ENCODE results near the gene MACROH2A2. TPM values are rescaled to one million over a fixed set of nuclear protein-coding genes. Genes with fewer than 3 reads are reported as not detected.

MACROH2A2 gene
- total and polyA plus RNA-seq, 2 of the 13 experiments (the other 11 are each of a cell fraction or from before 2014, with no cell fraction given) = 9.8 to 43.1 TPM

DNA sequence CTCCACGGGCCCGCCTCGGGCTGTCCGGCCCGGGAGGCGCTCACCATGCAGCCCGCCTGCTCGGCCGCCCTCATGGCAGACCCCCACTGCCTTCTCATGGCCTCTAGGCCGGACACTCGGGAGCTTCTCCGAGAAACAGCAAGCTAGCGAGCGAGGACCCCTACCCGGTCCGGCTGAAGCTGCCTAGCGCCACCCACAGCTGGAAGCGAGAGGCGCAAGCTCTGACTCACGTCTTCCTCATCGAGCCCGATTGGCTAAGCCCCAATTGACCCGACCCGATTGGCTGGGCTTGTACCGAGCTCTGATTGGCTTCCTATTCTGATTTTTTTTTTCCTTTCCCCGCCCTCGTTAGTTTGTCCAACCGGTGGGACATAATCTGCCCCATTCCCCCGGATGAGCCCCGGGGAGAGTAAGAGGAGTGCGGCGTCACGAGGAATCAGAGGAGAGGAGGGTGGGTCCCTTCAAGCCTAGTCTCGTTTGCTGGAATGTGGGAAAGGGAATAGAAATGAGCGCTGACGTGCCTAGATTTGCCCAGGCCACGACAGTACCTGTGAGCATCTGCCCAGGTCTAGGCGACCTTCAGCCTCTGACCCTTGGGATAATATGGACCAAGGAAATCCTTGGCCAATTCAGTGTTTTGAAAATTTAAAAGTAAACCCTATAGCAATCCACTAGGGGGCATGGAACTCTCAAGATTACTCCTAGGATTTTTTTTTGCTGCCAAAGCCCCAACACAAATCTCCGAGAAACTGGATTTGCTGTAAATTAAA, 94.0 kb downstream of the MACROH2A2 start, which contains the start of gene TYSND1 (continued):
- TF ChIP-seq ZNF350 (CRISPR knock-in tag; IDR thresholded peaks at IDR 0.05; ENCODE audit: borderline replicate concordance, low read depth) (peak; percentile 74; the same call in 1 of the 2 replicates), POLR2G (IDR thresholded peaks at IDR 0.05; ENCODE audit: low read depth, low read length) (peak; percentile 97), ATF7 (IDR thresholded peaks at IDR 0.05) (no peak), ATF7 (CRISPR knock-in tag; IDR thresholded peaks at IDR 0.05) (no peak; the same call in 1 of the 2 replicates), MTF2 (CRISPR knock-in tag; IDR thresholded peaks at IDR 0.05; ENCODE audit: borderline replicate concordance) (no peak), ZNF761 (CRISPR knock-in tag; conservative IDR thresholded peaks at IDR 0.05) (no peak), KAT7 (CRISPR knock-in tag; IDR thresholded peaks at IDR 0.05; ENCODE audit: borderline replicate concordance) (no peak), ZNF564 (CRISPR knock-in tag; IDR thresholded peaks at IDR 0.05) (no peak; the same call in 1 of the 2 replicates), ZNF34 (CRISPR knock-in tag; IDR thresholded peaks at IDR 0.05; ENCODE audit: borderline replicate concordance) (peak; percentile 69; the same call in 1 of the 2 replicates), HNRNPH1 (optimal IDR thresholded peaks at IDR 0.05; ENCODE audit: low read depth, low read length) (peak; percentile 64), TEAD2 (CRISPR knock-in tag; IDR thresholded peaks at IDR 0.05) (no peak), PRPF4 (IDR thresholded peaks at IDR 0.05; ENCODE audit: low read depth, low read length, poor library complexity, severe bottlenecking) (no peak), ZBTB38 (CRISPR knock-in tag; IDR thresholded peaks at IDR 0.05) (no peak), ZSCAN9 (CRISPR knock-in tag; IDR thresholded peaks at IDR 0.05; ENCODE audit: borderline replicate concordance) (peak; percentile 86), JUN (CRISPR knock-in tag; IDR thresholded peaks at IDR 0.05) (0 out of 2 replicates have a peak, but pooled peaks have one; percentile 54), ZNF343 (CRISPR knock-in tag; IDR thresholded peaks at IDR 0.05) (no peak)
- TF ChIP-seq, protein P1, sequence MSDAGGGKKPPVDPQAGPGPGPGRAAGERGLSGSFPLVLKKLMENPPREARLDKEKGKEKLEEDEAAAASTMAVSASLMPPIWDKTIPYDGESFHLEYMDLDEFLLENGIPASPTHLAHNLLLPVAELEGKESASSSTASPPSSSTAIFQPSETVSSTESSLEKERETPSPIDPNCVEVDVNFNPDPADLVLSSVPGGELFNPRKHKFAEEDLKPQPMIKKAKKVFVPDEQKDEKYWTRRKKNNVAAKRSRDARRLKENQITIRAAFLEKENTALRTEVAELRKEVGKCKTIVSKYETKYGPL (CRISPR knock-in tag; IDR thresholded peaks at IDR 0.05) = 0 out of 2 replicates have a peak, but pooled peaks have one; percentile 45
- TF ChIP-seq, protein P2, sequence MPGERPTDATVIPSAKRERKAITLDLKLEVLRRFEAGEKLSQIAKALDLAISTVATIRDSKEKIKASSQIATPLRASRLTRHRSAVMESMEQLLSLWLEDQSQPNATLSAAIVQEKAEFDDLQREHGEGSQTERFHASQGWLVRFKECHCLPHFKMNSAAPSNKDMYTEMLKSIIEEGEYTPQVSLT (CRISPR knock-in tag; IDR thresholded peaks at IDR 0.05; ENCODE audit: borderline replicate concordance, low read depth) = no peak
- TF ChIP-seq, protein P3, sequence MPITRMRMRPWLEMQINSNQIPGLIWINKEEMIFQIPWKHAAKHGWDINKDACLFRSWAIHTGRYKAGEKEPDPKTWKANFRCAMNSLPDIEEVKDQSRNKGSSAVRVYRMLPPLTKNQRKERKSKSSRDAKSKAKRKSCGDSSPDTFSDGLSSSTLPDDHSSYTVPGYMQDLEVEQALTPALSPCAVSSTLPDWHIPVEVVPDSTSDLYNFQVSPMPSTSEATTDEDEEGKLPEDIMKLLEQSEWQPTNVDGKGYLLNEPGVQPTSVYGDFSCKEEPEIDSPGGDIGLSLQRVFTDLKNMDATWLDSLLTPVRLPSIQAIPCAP (CRISPR knock-in tag; IDR thresholded peaks at IDR 0.05; ENCODE audit: low read depth) = no peak
- TF ChIP-seq, protein P4, sequence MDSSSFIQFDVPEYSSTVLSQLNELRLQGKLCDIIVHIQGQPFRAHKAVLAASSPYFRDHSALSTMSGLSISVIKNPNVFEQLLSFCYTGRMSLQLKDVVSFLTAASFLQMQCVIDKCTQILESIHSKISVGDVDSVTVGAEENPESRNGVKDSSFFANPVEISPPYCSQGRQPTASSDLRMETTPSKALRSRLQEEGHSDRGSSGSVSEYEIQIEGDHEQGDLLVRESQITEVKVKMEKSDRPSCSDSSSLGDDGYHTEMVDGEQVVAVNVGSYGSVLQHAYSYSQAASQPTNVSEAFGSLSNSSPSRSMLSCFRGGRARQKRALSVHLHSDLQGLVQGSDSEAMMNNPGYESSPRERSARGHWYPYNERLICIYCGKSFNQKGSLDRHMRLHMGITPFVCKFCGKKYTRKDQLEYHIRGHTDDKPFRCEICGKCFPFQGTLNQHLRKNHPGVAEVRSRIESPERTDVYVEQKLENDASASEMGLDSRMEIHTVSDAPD (CRISPR knock-in tag; IDR thresholded peaks at IDR 0.05) = peak; percentile 35; the same call in 1 of the 2 replicates
- TF ChIP-seq, protein P5, sequence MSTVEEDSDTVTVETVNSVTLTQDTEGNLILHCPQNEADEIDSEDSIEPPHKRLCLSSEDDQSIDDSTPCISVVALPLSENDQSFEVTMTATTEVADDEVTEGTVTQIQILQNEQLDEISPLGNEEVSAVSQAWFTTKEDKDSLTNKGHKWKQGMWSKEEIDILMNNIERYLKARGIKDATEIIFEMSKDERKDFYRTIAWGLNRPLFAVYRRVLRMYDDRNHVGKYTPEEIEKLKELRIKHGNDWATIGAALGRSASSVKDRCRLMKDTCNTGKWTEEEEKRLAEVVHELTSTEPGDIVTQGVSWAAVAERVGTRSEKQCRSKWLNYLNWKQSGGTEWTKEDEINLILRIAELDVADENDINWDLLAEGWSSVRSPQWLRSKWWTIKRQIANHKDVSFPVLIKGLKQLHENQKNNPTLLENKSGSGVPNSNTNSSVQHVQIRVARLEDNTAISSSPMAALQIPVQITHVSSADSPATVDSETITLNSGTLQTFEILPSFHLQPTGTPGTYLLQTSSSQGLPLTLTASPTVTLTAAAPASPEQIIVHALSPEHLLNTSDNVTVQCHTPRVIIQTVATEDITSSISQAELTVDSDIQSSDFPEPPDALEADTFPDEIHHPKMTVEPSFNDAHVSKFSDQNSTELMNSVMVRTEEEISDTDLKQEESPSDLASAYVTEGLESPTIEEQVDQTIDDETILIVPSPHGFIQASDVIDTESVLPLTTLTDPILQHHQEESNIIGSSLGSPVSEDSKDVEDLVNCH (CRISPR knock-in tag; IDR thresholded peaks at IDR 0.05) = no peak
- TF ChIP-seq, protein P6, sequence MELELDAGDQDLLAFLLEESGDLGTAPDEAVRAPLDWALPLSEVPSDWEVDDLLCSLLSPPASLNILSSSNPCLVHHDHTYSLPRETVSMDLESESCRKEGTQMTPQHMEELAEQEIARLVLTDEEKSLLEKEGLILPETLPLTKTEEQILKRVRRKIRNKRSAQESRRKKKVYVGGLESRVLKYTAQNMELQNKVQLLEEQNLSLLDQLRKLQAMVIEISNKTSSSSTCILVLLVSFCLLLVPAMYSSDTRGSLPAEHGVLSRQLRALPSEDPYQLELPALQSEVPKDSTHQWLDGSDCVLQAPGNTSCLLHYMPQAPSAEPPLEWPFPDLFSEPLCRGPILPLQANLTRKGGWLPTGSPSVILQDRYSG (CRISPR knock-in tag; IDR thresholded peaks at IDR 0.05) = no peak; the same call in 1 of the 2 replicates
